ENCODE results near the gene MRPL24.
"Not testable (repeated sequence)": the region's sequence is repeated elsewhere in the genome, so short reads cannot be mapped to it uniquely, and the experiment has no call there.

MRPL24 gene

GRCh38 chr1:156740741-156741480, at the start of gene MRPL24:
Gene MRPL24 (minus strand): TSS chr1:156741088. CDS start chr1:156738704, 2,384 bp downstream.
- DNase-seq = peak; percentile 100

DNA sequence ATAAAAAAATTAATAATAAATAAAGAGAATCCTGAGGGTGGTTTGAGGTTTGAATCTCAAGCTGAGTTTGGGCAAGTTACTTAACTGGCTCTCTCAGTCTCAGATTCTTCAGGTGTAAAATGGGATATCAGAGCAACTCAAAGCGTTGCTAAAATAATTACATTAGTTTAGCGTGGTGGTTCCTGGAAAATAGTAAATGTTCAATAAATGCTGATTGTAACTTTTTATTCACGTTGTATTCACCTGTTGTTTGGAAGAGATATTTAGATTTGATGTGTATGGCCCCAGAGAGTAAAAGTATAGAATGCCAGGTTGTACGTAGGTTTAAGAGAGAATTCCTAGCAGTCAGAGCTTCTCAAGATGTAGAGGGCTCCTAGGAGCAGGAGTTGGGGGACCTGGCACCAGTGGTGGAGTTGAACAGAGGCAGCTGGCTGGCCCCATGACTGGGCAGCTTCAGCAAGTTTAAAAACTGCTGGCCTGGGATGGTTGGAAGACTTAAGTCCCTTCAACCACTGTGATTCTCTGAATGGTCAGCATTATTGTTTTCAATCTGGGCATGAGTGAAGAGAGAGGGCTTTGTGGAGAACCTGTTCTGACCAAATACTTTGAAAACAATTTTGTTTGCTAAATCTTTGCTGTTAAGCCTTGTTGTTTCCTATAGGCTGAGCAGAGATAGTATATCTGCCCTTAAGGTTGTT, 48.9 kb upstream of the MRPL24 start:
- DNase-seq = no peak

DNA sequence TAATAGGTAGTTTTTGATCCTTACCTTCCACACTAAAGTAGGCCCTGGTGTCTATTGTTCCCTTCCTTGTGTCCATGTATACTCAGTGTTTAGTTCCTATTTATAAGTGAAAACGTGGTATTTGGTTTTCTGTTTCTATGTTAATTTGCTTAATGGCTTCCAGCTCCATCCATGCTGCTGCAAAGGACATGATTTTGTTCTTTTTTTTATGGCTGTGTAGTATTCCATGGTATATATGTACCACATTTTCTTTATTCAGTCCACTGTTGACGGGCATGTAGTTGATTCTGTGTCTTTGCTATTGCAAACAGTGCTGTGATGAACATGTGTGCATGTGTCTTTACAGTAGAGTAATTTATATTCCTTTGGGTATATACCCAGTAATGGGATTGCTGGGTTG, 47.2 kb upstream of the MRPL24 start:
- DNase-seq = no peak

DNA sequence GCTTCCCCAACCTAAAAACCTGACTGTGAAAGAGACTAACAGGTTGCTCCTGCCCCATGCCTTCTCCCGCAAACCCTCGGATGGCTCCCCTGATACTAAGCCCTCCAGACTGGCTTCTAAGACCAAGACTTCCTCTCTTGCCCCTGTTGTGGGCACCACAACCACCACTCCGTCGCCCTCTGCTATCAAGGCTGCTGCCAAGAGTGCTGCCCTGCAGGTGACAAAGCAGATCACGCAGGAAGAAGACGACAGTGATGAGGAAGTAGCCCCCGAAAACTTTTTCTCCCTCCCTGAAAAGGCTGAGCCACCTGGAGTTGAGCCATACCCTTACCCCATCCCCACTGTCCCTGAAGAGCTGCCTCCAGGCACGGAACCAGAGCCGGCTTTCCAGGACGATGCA, 45.8 kb upstream of the MRPL24 start:
- DNase-seq = no peak

DNA sequence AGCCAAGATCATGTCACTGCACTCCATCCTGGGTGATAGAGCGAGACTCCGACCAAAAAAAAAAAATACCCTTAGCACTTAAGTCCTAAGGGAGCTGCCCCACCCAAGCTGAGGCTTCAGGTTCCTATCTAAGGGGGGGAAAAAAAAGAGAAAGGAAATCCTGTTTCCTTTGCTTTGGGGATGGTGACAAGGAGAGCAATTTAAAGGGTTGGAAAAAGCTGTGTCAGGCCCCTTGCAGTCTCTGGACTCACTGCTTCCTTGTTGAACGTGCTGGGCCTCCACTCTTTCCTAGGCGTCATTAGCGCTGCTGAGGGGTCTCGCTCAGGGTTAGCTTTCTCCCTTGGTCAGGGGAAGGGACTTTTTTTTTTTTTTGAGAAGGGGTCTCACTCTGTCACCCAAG, 44.6 kb upstream of the MRPL24 start:
- no peak for DNase-seq

- DNase-seq = no peak
These were observed 40.8 kb upstream of the MRPL24 start for GRCh38 chr1:156781585-156782186.

GRCh38 chr1:156777573-156777972, 36.7 kb upstream of the MRPL24 start:
- DNase-seq = no peak

DNA sequence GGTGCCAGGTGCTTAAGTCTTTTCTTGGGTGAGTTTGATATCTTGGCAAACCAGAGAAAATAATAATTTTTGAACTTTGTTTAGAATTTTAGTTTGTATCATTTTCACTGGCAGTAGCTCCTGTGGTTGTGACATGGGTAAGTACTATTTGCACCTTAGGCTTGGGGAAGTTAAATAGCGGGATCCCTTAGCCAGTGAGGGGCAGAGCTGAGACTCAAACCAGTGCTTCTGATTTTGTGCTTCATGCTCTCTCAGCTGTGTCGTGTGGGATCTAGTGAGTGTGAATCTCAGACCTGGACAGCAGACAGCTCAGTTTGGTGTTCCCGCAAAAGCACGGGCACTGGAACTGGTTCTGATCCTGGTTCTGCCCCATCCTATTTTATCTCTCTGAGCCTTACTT, 36.1 kb upstream of the MRPL24 start:
- no peak for DNase-seq

DNA sequence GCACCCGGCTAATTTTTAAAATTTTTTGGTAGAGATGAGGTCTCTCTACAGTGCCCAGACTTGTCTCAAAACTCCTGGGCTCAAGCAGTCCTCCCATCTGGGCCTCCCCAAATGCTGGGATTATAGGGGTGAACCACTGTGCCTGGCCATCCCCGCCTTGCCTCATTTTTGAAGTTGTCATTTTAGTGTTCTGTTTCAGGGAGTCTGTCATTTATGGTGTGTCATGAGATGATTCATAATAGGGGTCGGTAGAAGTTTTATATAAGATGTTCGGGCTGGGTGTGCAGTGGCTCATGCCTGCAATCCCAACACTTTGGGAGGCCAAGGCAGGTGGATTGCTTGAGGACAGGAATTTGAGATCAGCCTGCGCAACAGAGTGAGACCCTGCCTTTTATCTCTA, 34.9 kb upstream of the MRPL24 start:
- DNase-seq = no peak

DNA sequence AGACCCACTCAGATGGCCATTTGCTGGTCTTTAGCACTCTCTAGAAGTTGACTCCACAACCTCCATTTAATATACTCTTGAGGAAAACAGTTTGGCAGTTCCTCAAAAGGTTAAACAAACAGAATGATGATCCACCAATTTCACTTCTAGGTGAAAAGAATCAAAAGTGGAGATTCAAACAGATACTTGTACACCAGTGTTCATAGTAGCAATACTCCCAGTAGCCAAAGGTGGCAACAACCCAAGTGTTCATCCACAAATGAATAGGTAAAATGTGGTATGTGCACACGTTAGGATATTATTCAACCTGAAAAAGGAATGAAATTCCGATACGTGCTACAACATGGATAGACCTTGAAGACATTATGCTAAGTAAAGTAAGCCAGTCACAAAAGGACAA, 32.7 kb upstream of the MRPL24 start:
- no peak for DNase-seq

DNA sequence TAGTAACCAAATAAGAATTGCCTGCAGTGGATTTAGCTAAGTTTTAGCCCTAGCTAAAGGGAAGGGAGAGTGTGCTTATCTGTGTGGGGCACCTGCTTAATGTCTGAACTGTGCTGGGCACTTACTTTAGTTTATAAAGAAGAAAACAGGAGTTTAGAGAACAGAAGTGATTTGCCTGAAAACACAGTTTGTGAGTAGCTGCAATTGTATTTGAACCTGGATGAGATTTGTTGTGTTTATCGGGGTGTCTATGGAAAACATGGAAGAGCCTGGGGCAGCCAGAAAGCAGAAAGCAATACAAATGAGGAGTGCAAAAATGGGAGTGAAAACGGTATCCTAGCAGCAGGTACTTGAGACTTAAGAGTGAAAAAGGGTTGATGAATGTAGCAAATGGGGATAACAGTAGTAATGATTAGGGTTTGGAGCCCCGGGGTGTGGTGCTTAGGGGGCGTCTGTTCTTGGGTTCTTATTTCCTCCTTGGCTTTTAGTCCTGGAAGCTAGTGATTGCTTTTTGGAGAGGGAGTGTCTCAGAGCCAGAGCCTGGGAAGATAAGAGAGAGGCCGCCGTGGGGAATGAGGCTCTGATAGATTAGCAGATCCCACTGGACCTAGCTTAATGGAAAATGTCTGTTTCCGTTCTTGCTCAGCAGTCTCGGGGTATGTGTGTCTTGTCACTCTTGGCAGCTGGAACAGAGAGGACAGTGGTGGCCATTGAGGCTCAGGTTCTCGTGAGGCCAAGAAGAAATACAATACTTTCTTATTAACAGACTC, 32.0 kb upstream of the MRPL24 start:
- DNase-seq = no peak

- no peak for DNase-seq
These were observed 31.3 kb upstream of the MRPL24 start for GRCh38 chr1:156772222-156772621.

DNA sequence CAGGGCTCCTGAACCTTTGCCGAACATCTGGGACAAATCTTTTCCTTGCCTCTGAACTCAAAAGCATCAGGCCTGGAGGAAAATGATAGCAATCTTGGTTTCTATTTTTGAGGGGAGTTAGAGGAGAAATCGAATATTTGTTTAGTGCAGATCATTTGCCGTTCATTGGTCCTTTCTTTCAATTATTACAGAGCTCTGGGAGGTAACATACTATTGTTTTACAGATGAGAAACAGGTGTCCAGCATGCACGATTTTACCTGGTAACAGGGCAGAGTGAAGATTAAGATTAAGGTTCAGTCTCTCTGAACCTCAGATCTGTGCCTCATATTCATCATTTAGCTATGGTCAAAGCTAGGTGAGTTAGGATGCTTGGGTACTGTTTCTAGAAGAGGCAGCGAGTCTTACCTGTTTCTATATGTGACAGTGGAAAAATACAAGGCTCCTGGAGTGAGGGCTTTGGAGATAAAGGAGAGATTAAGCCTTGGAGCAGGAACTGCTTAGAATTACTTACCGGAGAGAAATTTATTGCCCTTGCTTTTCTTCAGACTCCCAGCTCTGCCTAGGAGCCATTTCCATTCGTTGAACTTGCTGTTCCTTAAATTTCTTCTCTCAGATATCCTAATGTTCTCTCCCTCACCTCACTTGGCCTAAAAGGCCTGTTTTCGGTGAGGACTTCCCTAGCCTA, 27.9 kb upstream of the MRPL24 start:
- DNase-seq = no peak

DNA sequence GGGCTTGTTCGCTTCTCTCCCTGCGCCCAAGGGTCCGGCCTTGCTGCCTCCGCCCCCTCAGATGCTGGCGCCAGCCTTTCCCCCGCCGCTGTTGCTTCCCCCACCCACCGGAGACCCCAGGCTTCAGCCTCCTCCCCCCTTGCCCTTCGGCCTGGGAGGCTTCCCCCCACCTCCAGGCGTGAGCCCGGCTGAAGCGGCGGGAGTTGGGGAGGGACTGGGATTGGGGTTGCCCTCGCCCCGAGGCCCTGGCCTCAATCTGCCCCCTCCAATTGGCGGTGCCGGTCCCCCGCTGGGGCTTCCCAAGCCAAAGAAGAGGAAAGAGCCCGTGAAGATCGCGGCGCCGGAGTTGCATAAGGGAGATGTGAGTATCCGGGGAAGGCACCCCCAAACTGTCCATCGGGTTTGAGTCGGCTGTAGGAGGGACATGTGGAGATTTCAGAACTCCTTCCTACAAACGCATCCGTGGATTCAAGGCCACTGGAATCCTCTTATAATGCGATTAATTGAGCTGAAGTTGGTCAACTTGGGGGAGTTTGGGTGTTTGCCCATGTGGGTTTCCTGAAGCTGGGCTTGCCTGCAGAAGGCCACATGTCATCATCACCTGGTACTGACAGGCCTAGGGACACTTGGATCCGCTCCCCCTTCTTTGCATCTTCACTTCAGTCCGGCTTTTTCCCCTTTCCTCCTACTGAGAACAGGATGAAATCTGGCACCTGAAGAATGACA, 27.2 kb upstream of the MRPL24 start:
- no peak for DNase-seq

GRCh38 chr1:156767101-156767878, 26.4 kb upstream of the MRPL24 start, which contains the start of gene PRCC:
Gene PRCC (plus strand): TSS chr1:156767535. CDS start chr1:156767772, 237 bp downstream.
- peak; percentile 100 for DNase-seq

GRCh38 chr1:156766298-156767100, 25.6 kb upstream of the MRPL24 start:
- DNase-seq = no peak

DNA sequence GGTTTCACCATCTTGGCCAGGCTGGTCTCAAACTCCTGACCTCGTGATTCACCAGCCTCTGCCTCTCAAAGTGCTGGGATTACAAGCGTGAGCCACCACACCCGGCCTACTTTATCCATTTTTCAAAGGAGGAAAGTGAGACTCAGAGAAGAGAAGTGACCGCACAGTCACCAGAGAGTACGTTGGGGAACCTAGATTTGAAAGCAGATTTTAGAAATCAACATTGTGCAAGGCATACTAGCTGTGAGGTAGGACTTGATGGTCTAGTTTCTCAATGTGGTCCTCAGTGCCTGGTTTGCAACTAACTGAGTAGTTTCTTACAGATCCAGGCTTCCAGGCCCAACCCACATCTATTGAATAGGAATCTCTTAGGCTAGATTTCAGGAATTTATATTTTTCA, 24.8 kb upstream of the MRPL24 start:
- DNase-seq = no peak

DNA sequence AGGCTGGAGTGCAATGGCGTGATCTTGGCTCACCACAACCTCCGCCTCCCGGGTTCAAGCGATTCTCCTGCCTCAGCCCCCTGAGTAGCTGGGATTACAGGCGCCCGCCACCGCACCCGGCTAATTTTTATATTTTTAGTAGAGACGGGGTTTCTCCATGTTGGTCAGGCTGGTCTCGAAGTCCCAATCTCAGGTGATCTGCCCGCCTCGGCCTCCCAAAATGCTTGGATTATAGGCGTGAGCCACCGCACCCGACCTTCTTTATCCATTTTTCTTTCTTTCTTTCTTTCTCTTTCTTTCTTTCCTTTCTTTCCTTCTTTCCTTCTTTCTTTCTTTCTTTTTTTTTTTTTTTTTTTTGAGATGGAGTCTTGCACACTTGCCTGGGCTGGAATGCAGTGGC, 24.2 kb upstream of the MRPL24 start:
- DNase-seq = not testable (repeated sequence)

DNA sequence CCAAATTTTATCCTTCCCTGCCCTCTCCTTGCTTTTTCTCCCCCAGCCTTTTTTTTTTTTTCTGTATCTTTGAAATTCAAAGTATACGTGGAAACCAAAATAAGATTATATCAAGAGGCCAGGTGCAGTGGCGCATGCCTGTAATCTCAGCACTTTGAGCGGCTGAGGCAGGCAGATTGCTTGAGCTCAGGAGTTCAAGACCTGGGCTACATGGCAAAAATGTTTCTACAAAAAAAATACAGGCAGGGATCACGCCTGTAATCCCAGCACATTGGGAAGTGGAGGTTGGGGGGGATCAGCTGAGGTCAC, 19.9 kb upstream of the MRPL24 start:
- no peak for DNase-seq

DNA sequence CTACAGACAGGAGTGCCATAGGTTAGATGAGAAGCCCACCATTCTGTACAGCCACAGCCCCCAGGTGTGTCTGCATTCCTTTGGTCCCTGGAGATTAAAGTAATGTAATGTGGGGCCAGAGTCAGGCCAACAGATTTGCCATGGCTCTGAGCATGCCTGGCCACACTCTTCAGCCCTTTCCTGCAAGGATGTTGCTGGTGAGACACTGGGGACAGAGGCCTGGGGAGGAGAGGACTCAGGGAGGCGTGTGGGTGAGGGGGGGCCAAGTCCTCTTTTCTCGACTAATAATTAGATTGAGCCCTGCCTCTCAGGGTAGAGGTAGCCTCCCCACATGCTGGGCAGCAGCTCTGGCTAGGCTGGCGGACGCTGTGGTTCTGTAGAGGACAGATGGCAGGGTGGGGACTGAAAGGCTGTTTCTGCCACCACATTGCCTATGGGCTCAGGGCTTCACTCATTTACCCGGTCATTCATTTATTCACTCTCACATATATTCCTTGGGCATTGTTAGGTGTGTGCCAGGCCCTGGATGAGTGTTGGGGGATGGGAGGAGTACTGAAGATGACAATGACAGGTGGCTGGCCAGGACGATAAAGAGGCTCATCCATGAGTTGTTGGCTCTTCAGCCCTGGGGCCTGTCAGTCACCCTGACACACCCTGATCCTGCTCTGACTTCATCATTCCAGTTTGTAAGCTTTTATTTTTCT, 19.4 kb upstream of the MRPL24 start:
- DNase-seq = no peak

Measured in DMS153 (cell line).